IPS-11a (cell line): ENCODE data around the gene RPRD1B.
A peak's percentile ranks its signal among the peaks of the same experiment; 100 is the strongest.
"Not testable (repeated sequence)": the region's sequence is repeated elsewhere in the genome, so short reads cannot be mapped to it uniquely, and the experiment has no call there.

Experiments
- H3K4me3 ChIP-seq: one replicate; pipeline ENCODE4 v1.5.1; 2013; ENCODE audit warnings: low read depth, low read length, control low read depth

Gene RPRD1B

GRCh38 chr20:38001173-38001875, 32.2 kb upstream of the RPRD1B start:
- no peak overlapping the region for H3K4me3 ChIP-seq

DNA sequence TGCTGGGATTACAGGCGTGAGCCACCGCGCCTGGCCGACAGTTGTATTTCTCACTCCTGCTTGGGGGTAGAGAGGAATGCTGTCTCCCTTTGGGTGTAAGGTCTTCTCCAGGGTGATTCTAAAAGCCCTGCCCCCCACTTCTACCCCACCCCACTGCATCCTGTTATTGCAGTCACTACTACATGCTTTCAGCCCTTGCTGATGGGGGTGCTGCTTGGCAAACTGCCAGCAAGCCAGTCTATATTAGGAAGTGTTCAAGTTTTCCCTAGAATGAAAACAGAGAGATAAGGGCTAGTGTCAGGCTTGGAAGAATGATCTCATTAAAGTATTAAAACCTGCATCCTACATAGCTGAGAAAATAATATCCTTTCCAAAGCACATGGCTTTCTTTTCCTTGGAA, 31.6 kb upstream of the RPRD1B start:
- H3K4me3 ChIP-seq = no peak overlapping the region

- H3K4me3 ChIP-seq = no peak overlapping the region
These were observed 31.1 kb upstream of the RPRD1B start for GRCh38 chr20:38002422-38002821.

DNA sequence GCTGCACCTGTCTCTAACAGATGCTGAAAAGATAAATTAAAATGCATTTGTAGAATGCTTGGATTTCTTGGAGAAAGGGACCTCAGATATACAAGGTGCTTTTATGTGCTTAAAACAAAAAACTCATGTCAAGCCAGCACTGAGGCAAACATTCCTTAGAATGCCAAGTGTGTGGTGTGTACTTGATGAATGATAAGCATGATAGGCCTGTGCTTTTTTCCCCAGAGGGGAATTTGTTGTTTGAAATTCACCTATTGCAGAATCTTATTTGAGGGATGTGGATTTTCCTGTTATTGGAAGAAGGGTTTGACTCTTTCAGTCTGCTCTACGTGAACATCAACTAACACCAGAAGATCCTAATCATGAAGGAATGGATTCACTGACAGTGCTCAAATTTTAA, 29.1 kb upstream of the RPRD1B start:
- no peak overlapping the region for H3K4me3 ChIP-seq

DNA sequence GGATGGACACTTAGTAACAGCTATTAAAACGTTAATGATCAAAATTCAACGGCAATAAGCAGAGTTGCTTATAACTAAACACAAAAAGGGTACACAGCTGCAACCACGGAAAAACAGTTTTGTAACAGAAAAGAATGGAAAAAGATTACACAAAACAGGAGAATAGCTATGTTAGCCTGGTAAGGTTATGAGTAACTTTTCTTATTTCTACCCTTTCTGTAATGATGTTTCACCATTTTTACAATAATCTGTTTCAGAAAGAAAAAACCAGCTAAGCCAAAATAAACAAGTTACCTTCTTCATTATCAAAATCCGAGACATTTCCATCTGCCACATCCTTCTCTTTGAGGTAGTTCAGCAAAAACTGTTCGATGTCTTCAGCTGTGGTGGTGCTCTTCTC, 27.6 kb upstream of the RPRD1B start:
- no peak overlapping the region for H3K4me3 ChIP-seq

DNA sequence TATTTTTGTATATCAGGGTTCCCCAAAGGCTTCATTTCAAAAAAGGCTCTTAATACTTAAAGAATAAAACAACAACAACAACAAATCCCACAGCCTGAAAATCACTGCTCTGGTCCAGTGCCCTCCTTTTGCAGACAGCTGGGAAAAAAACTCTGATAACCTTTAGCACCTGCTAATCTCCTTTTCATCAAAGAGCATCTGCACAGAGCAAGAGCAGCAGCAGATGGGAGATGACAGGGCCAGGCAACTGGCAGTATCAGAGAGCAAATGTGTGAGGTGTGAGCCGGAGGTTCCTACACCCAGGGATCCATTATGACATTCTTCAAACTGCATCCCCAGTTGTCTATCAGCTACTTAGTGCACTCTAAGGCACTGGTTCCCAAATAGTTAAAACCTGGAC, 26.0 kb upstream of the RPRD1B start:
- H3K4me3 ChIP-seq = no peak overlapping the region

GRCh38 chr20:38008233-38008944, 25.2 kb upstream of the RPRD1B start:
- H3K4me3 ChIP-seq = no peak overlapping the region

DNA sequence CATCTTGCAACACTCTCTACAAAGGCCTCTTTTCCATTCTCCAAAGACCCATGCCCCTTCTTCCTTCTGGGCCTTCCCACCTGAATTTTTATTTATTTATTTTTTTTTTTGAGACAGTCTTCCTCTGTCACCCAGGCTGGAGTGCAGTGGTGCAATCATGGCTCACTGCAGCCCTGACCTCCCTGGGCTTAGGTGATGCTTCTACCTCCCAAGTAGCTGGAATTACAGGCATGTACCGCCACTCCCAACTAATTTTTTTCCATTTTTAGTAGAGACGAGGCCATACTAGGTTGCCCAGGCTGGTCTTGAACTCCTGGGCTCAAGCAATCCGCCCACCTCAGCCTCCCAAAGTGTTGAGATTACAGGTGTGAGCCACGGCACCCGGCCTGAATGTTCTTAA, 24.1 kb upstream of the RPRD1B start:
- H3K4me3 ChIP-seq = not testable (repeated sequence)

DNA sequence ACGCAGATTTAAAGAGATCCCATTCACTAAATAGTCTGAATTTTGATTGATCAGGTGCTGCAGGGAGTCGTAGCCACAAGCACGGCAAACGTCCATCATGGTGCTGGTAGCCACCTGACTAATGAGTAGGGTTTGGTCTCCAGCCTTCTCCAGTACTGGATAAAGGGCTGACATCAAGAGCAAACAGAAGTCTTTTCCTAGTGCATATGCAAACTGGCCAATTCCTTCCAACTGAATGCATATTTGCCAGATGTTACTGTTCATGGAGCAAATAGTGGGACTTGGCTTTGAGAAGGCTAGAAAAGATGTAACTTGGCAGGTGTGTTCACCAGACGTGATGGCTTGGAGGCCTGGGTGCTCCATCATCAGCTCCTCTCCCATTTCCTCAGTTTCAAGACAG, 21.9 kb upstream of the RPRD1B start:
- no peak overlapping the region for H3K4me3 ChIP-seq

GRCh38 chr20:38012332-38012731, 21.2 kb upstream of the RPRD1B start:
- H3K4me3 ChIP-seq = no peak overlapping the region

GRCh38 chr20:38013887-38014286, 19.7 kb upstream of the RPRD1B start:
- H3K4me3 ChIP-seq = no peak overlapping the region

DNA sequence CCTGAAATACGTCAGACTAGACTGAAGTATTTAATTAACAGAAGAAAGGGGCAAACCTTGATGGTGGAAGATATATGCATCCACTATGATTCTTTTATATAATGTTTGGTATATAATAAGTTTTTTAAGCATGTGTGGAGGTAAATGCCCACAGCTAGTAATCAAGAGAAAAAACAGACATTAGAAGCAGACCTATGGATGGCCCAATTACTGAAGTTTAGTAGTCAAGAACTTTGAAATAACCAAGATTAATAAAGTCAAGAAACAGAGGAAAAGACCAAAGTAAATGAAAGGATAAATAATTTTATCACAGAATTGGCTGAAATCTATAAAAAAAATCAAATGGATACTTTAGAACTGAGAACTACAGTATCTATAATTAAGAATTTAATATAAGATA, 15.6 kb upstream of the RPRD1B start:
- no peak overlapping the region for H3K4me3 ChIP-seq

GRCh38 chr20:38018385-38018784, 15.2 kb upstream of the RPRD1B start:
- H3K4me3 ChIP-seq = no peak overlapping the region

DNA sequence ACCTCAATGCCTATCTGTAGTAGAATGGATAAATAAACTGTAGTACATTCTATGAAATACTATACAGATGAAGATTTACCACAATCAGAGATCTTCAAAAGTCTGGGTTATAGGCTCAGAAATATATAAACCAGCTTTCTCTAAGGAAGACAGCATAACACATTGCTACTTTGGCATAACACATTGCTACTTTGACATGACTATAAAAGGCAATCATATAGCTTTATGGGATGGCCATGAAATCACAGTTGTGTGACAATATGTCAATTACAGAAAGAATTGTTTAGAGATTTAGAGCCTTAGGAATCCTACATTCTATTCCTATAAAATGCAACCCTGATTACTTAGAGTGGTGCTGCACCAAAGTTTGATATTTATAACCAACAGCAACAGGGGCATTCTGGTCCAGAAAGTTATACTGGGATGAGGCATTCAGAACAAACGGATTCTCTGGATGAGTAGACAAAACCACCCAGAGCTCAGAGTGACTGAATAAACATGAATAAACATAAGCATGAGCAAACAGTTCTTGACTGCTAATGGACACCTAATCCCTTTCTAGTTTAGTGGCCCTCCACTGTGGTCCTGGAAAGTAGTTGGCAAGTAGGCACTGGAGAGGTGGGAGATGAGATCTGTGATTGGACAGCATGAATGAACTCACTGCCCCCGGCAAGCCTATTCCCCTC, 12.3 kb upstream of the RPRD1B start:
- no peak overlapping the region for H3K4me3 ChIP-seq

DNA sequence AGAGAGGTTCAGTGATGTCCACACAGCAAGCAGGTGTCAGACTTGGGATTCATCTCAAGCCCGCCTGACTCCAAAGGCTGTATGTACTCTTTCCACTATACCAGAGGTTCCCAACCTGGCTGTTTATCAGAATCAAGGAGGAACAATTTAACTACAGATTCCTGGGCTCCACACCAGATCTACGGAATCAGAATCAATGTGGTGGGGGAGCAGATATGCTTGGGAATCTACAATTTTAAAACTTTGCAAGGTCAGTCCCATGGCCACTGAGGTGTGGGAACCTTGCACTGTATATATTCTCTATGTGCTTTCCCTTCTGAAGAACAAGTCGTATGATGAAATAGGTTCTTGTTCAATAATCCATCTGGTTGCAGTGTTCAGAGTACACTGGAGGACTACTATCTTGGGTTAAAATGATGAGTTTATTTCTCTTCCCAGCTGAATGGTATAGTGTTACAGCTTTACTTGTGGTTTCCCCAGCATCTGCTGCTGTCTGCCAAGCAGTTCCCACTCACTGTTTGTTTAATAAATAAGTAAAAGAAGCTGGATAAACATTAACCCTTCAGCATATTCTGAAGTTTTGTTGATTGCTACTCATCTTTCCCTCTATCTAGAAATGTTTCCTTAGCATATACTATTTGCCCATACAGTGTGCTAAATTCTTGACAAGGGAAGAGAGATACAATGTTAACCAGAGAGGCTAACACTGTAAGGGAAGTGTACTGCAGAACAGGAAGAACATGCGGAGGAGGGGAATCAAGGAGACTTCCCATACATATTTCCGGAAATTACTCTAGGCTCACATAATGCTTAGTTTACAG, 10.2 kb upstream of the RPRD1B start:
- no peak overlapping the region for H3K4me3 ChIP-seq

DNA sequence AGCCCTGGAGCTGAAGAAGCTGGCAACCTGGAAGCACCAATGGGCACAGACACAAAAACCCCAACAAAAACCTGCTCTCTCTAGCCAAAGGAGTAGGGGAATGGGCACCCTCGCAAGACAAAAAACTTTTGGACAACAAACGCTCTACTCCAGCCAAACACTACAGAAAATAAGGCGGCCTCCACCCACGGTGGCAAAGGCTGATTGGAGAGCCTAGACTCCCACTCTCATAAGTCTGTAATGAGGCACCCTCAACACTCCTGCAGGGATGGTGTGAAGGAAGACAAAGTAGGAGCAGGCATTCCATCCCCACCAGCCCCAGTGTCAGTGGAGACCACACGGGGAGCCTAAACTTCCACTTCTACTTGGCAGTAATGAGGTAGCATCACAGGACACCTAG, 9.1 kb upstream of the RPRD1B start:
- H3K4me3 ChIP-seq = no peak overlapping the region

DNA sequence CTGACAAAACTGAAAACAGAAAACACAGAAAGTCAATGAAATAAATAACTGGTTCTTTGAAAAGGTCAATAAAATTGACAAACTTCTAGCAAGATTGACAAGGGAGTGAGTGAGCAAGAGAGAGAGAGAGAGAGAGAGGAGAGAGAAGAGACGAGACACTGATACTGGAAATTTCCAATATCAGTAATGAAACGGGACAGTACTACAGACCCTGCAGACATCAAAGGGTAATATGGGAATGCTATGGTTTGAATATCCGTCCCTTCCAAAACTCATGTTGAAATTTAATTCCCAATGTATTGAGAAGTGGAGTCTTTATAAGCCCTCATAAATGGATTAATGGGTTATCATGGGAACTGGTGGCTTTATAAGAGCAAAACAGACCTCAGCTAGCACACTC, 4.1 kb upstream of the RPRD1B start:
- no peak overlapping the region for H3K4me3 ChIP-seq

- no peak overlapping the region for H3K4me3 ChIP-seq
These were observed 1.6 kb upstream of the RPRD1B start for GRCh38 chr20:38031957-38032356.

- H3K4me3 ChIP-seq = peak overlapping the region; percentile 98
These were observed 789 bp upstream of the RPRD1B start for GRCh38 chr20:38032585-38033329.

- H3K4me3 ChIP-seq = peak overlapping the region; percentile 98
These were observed 633 bp downstream of the RPRD1B start for GRCh38 chr20:38034108-38034649.
